ENCODE data around the gene ROBO1.
A peak's percentile ranks its signal among the peaks of the same experiment; 100 is the strongest.

The ROBO1 gene

GRCh38 chr3:78830470-78830869 is 937.3 kb downstream of the ROBO1 start:
- CTCF ChIA-PET: no interaction called here
- POLR2A ChIA-PET (ENCODE audit: low non-redundant PET): no interaction called here

GRCh38 chr3:78827618-78828017 is 940.2 kb downstream of the ROBO1 start:
- no peak for DNase-seq (ENCODE audit: low spot score)
- TF ChIP-seq, protein P1, sequence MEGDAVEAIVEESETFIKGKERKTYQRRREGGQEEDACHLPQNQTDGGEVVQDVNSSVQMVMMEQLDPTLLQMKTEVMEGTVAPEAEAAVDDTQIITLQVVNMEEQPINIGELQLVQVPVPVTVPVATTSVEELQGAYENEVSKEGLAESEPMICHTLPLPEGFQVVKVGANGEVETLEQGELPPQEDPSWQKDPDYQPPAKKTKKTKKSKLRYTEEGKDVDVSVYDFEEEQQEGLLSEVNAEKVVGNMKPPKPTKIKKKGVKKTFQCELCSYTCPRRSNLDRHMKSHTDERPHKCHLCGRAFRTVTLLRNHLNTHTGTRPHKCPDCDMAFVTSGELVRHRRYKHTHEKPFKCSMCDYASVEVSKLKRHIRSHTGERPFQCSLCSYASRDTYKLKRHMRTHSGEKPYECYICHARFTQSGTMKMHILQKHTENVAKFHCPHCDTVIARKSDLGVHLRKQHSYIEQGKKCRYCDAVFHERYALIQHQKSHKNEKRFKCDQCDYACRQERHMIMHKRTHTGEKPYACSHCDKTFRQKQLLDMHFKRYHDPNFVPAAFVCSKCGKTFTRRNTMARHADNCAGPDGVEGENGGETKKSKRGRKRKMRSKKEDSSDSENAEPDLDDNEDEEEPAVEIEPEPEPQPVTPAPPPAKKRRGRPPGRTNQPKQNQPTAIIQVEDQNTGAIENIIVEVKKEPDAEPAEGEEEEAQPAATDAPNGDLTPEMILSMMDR (conservative IDR thresholded peaks at IDR 0.05; ENCODE audit: low read depth): no peak
- ChIA-PET CTCF (no interaction called here), POLR2A (ENCODE audit: low non-redundant PET) (no interaction called here)
- H3K27ac ChIP-seq: no peak overlapping the region

More at GRCh38 chr3:78830470-78830869, 937.3 kb downstream of the ROBO1 start:
- no peak for DNase-seq (ENCODE audit: low spot score)
- H3K27ac ChIP-seq: no peak overlapping the region
- TF ChIP-seq, protein P1 (conservative IDR thresholded peaks at IDR 0.05; ENCODE audit: low read depth): no peak

DNA sequence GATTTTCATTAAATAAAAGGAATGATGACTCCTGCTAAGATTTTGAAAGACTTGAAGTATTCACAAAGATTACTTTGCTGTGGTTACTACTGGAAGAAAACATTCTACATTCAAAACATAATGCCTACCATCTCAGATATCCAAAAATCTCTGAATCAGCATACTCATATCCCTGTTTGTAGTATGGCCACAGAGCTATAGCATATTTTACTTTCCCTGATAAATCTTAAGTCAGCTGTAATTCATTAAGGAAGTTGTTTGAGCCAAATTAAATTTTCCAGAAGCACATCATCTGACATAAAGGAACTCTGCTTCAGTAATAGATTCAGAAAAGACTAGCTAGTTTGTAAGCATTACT is 942.0 kb downstream of the ROBO1 start:
- TF ChIP-seq, protein P1 (conservative IDR thresholded peaks at IDR 0.05; ENCODE audit: low read depth): no peak
- ChIA-PET POLR2A (ENCODE audit: low non-redundant PET) (no interaction called here), CTCF (no interaction called here)
- H3K27ac ChIP-seq: no peak overlapping the region
- no peak for DNase-seq (ENCODE audit: low spot score)

DNA sequence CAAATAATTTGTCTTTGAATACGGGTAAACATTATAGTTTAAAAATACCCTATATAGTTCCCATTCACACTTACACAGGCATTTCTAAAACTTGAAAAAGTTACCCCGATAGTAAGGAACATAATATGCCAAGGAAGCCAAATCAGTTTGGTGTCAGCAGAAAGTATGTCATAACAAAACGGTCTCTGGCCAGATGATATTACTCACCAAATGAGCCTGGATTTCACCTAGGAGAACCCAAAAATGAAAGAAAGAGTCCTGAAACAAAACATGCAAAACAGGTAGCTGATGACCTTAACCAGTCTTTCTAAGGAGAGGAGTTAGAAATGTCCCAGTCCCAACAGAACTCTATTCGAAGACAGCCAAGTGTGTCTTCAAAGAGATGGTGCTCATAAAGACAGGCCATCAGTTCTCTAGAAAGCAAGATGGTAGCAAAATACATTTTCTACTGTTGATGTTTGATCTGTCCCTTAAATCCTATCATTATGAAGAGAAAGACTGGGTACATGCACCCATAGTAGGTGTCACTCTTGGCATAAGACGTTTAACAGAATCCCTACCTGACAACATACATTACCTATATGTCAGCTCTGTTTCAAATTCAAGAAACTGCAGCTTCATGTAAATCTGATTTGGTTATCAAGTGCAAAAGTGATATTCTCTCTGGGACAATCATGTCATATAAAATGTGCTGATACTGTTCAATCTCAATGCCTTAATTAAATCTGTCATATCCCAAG is 942.5 kb downstream of the ROBO1 start:
- TF ChIP-seq, protein P1 (conservative IDR thresholded peaks at IDR 0.05; ENCODE audit: low read depth): no peak
- CTCF ChIA-PET: no interaction called here
- POLR2A ChIA-PET (ENCODE audit: low non-redundant PET): no interaction called here
- H3K27ac ChIP-seq: no peak overlapping the region
- no peak for DNase-seq (ENCODE audit: low spot score)

DNA sequence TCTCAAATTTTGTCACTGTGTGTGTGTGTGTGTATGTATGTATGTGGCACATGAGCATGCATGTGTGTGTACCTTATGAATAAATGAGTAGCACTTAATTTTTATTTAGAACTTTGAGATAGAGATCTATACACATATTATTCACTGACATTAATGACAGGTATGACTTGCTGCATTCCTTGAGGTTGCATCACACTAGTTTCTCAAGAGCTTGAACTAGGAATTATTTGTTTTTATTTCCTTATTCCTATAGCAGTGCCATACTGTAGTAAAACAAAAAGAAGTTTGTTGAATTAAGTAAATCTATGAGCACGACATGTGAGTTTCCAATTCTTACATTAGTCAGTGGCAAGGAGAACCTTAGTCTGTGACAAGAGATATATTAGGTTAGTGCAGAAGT is 943.9 kb downstream of the ROBO1 start:
- DNase-seq (ENCODE audit: low spot score): peak; percentile 14
- TF ChIP-seq, protein P1 (conservative IDR thresholded peaks at IDR 0.05; ENCODE audit: low read depth): no peak
- no peak overlapping the region for H3K27ac ChIP-seq
- CTCF ChIA-PET: no interaction called here
- POLR2A ChIA-PET (ENCODE audit: low non-redundant PET): no interaction called here

- ChIA-PET CTCF (no interaction called here), POLR2A (ENCODE audit: low non-redundant PET) (no interaction called here)
- no peak overlapping the region for H3K27ac ChIP-seq
- no peak for DNase-seq (ENCODE audit: low spot score)
- TF ChIP-seq, protein P1 (conservative IDR thresholded peaks at IDR 0.05; ENCODE audit: low read depth): no peak
Observed at GRCh38 chr3:78823434-78823833, 944.4 kb downstream of the ROBO1 start.

Measured in RWPE1 (cell line).